Measurements from ENCODE around the gene NAPSA. TPM values are rescaled to one million over a fixed set of nuclear protein-coding genes. Genes with fewer than 3 reads are reported as not detected.

Gene NAPSA
- polyA plus RNA-seq, 1 experiment = 0.32 TPM

DNA sequence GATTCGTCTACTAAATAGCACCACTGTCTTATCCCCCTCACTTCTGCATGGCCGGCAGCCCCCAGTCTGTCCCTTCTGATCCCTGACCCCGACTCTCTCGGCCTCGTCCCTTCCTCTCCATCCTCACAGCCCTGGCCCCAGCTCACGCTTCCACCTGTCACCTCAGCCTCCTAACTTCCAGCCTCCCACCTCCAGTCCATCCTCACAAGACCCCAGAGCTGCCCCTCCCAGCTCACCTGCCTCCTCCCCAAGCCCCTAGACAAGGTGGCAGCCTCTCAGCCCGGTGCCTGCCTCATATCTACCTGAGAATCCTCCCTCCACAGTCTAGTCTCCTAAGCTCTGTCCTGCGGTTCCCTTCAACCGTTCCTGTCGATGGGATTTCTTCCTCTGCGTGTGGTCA is 46.3 kb downstream of the NAPSA start:
- TF ChIP-seq, protein P1, sequence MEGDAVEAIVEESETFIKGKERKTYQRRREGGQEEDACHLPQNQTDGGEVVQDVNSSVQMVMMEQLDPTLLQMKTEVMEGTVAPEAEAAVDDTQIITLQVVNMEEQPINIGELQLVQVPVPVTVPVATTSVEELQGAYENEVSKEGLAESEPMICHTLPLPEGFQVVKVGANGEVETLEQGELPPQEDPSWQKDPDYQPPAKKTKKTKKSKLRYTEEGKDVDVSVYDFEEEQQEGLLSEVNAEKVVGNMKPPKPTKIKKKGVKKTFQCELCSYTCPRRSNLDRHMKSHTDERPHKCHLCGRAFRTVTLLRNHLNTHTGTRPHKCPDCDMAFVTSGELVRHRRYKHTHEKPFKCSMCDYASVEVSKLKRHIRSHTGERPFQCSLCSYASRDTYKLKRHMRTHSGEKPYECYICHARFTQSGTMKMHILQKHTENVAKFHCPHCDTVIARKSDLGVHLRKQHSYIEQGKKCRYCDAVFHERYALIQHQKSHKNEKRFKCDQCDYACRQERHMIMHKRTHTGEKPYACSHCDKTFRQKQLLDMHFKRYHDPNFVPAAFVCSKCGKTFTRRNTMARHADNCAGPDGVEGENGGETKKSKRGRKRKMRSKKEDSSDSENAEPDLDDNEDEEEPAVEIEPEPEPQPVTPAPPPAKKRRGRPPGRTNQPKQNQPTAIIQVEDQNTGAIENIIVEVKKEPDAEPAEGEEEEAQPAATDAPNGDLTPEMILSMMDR (IDR thresholded peaks at IDR 0.05; ENCODE audit: insufficient read depth, low read depth, low read length) = no peak
- Histone ChIP-seq H3K4me3 (ENCODE audit: low read depth, low read length) (no peak overlapping the region), H3K36me3 (ENCODE audit: control insufficient read depth, insufficient read depth, low read length) (no peaks in the 10 kb centered on the region), H3K27me3 (ENCODE audit: control insufficient read depth, insufficient read depth, low read length) (peaks cover 4% of the 10 kb centered on the region; the same call in 1 of the 2 replicates)
- no peak for DNase-seq (ENCODE audit: low read depth)
- ChIA-PET POLR2A (no interaction called here), CTCF (no interaction called here)

- TF ChIP-seq, protein P1 (IDR thresholded peaks at IDR 0.05; ENCODE audit: insufficient read depth, low read depth, low read length) = no peak
- no peak for DNase-seq (ENCODE audit: low read depth)
- CTCF ChIA-PET = no interaction called here
- H3K4me3 ChIP-seq (ENCODE audit: low read depth, low read length) = no peak overlapping the region
- POLR2A ChIA-PET = no interaction called here
- H3K36me3 ChIP-seq (ENCODE audit: control insufficient read depth, insufficient read depth, low read length) = no peaks in the 10 kb centered on the region
- peaks cover 6% of the 10 kb centered on the region; the same call in 1 of the 2 replicates for H3K27me3 ChIP-seq (ENCODE audit: control insufficient read depth, insufficient read depth, low read length)
Observed at GRCh38 chr19:50318438-50318837, 47.0 kb downstream of the NAPSA start.

DNA sequence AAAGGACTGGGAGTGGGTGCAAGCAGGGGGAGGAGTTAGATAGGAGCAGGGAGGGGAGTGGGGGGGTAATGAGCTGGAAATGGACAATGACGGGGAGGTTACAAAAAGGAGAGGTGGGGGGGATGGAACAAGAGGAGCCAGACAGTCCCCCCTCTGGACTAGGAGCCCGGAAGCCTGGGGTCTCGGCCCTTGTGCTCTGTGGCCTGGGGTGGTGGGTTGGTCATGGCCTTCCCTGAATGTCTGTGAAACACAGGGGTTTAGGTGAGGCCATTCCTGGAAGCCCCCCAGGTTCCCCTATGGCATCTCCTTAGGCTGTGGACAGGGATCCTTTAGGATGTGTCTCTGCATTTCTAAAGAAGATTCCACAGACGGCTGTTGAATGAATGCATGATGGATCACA is 48.3 kb downstream of the NAPSA start:
- ChIA-PET POLR2A (no interaction called here), CTCF (no interaction called here)
- Histone ChIP-seq H3K36me3 (ENCODE audit: control insufficient read depth, insufficient read depth, low read length) (no peaks in the 10 kb centered on the region), H3K27me3 (ENCODE audit: control insufficient read depth, insufficient read depth, low read length) (peaks cover 11% of the 10 kb centered on the region), H3K4me3 (ENCODE audit: low read depth, low read length) (no peak overlapping the region)
- DNase-seq (ENCODE audit: low read depth) = no peak
- TF ChIP-seq, protein P1 (IDR thresholded peaks at IDR 0.05; ENCODE audit: insufficient read depth, low read depth, low read length) = no peak

GRCh38 chr19:50315773-50316448 is 49.5 kb downstream of the NAPSA start:
- ChIA-PET POLR2A (no interaction called here), CTCF (interaction anchor here (0.7 kb wide), 1 partner anchor 375 kb away, joined by 3 read pairs; no protein-coding TSS in a partner anchor)
- Histone ChIP-seq H3K27me3 (ENCODE audit: control insufficient read depth, insufficient read depth, low read length) (peaks cover 11% of the 10 kb centered on the region), H3K36me3 (ENCODE audit: control insufficient read depth, insufficient read depth, low read length) (no peaks in the 10 kb centered on the region), H3K4me3 (ENCODE audit: low read depth, low read length) (no peak overlapping the region)
- DNase-seq (ENCODE audit: low read depth) = no peak
- TF ChIP-seq, protein P1 (IDR thresholded peaks at IDR 0.05; ENCODE audit: insufficient read depth, low read depth, low read length) = no peak

GRCh38 chr19:50314724-50315708 is 50.4 kb downstream of the NAPSA start:
- Histone ChIP-seq H3K4me3 (ENCODE audit: low read depth, low read length) (no peak overlapping the region), H3K27me3 (ENCODE audit: control insufficient read depth, insufficient read depth, low read length) (peaks cover 11% of the 10 kb centered on the region), H3K36me3 (ENCODE audit: control insufficient read depth, insufficient read depth, low read length) (no peaks in the 10 kb centered on the region)
- POLR2A ChIA-PET = no interaction called here
- DNase-seq (ENCODE audit: low read depth) = no peak
- TF ChIP-seq, protein P1 (IDR thresholded peaks at IDR 0.05; ENCODE audit: insufficient read depth, low read depth, low read length) = no peak
- CTCF ChIA-PET = no interaction called here
